GM18951 (cell line): ENCODE measurements around the gene HPCAL1.

Source experiments
- POLR2A ChIP-seq: IDR thresholded peaks from 4 replicates; pipeline ENCODE4 v1.6.1; 2011; ENCODE audit warnings: mild to moderate bottlenecking; ENCODE audit not compliant: insufficient read length, insufficient read depth; ENCODE audit errors: extremely low read depth
- in situ Hi-C: fragments of 300-500 bp; cut with MboI; formaldehyde crosslinking; loops from one replicate; pipeline ENCODE4 v1.12.0; 2022; ENCODE audit warnings: low sequenced_read_pairs, mixed read lengths, inconsistent platforms; ENCODE audit not compliant: unreplicated experiment

The HPCAL1 gene

GRCh38 chr2:10370895-10371294, 68.2 kb downstream of the HPCAL1 start:
- no peak for TF ChIP-seq POLR2A
- in situ Hi-C loops, result no loop called here

GRCh38 chr2:10371441-10372196, 68.9 kb downstream of the HPCAL1 start:
- no peak for TF ChIP-seq POLR2A
- in situ Hi-C loops, result no loop called here

GRCh38 chr2:10372203-10372861, 69.6 kb downstream of the HPCAL1 start:
- in situ Hi-C loops, result no loop called here
- TF ChIP-seq POLR2A, result no peak

GRCh38 chr2:10372862-10373240, 70.1 kb downstream of the HPCAL1 start:
- no peak for TF ChIP-seq POLR2A
- in situ Hi-C loops, result no loop called here

- in situ Hi-C loops, result no loop called here
- no peak for TF ChIP-seq POLR2A
These were observed 71.2 kb downstream of the HPCAL1 start for GRCh38 chr2:10373931-10374330.

- no peak for TF ChIP-seq POLR2A
- in situ Hi-C loops, result no loop called here
These were observed 71.7 kb downstream of the HPCAL1 start for GRCh38 chr2:10374362-10374943.

- in situ Hi-C loops, result no loop called here
- no peak for TF ChIP-seq POLR2A
These were observed 73.0 kb downstream of the HPCAL1 start for GRCh38 chr2:10375570-10376281.

- TF ChIP-seq POLR2A, result no peak
- in situ Hi-C loops, result no loop called here
These were observed 74.5 kb downstream of the HPCAL1 start for GRCh38 chr2:10377052-10377746.

GRCh38 chr2:10377747-10378085, 75.0 kb downstream of the HPCAL1 start:
- TF ChIP-seq POLR2A, result no peak
- in situ Hi-C loops, result no loop called here

GRCh38 chr2:10378189-10378588, 75.5 kb downstream of the HPCAL1 start:
- in situ Hi-C loops, result no loop called here
- no peak for TF ChIP-seq POLR2A

GRCh38 chr2:10380048-10380926, 77.6 kb downstream of the HPCAL1 start:
- no peak for TF ChIP-seq POLR2A
- in situ Hi-C loops, result no loop called here

- in situ Hi-C loops, result no loop called here
These were observed 79.3 kb downstream of the HPCAL1 start for GRCh38 chr2:10381997-10382353.

More at GRCh38 chr2:10381997-10382353, 79.3 kb downstream of the HPCAL1 start:
- TF ChIP-seq POLR2A, result no peak
